ENCODE results near the gene CCNQ.

Gene CCNQ

DNA sequence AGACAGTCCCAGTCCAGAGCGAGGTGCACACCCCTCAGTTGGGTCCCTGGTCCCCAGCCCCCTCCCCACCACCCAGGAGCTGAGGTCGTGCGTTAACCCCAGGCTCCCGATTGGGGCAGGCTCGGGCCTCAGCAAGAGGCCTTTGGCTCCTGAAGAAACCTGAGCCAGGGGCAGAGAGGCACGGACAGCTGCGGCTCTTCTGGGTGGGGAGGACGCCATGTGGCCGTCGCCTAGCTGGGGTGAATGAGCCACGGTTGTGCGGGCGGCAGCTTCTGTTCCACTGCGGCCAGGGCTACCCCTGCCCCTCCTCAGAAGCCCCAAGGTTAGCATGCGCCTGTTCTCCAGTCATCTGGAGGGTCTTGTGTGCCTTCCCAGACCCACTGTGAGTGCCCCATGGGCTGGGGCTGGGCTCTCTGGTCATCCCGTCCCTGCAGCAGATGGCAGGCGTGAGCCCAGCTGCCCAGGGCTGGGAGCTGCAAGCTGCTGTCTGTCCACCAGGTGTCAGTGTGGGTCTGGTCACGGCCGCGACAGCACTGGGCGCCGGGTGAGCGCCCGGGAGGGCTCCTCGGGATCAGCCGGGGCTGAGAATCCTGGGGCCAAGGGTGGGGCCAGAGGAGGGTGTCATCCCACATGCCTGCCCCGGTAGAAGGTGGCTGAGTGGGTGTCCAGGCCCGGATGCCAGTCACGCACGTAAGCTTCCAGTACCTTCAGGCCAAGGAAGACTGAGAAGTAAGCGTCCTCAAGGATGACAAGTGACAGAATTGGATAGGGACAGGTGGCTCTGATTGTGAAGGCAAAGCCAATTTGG is 59.6 kb downstream of the CCNQ start:
- Histone ChIP-seq H3K36me3 (ENCODE audit: control insufficient read depth, low read length) (no peaks in the 10 kb centered on the region), H3K79me2 (ENCODE audit: control insufficient read depth, low read length) (no peaks in the 10 kb centered on the region), H3K27ac (ENCODE audit: low read depth, low read length) (no peak overlapping the region), H4K20me1 (ENCODE audit: control insufficient read depth, insufficient read depth, low read depth, low read length) (no peaks in the 10 kb centered on the region), H3K9me2 (replicated peaks; ENCODE audit: control insufficient read depth, low read length) (no peaks in the 10 kb centered on the region), H3F3A (ENCODE audit: control insufficient read depth, insufficient read depth) (no peaks in the 10 kb centered on the region), H3K4me3 (ENCODE audit: low read length) (no peak overlapping the region), H3K4me2 (ENCODE audit: low read length) (no peak overlapping the region), H3K4me1 (ENCODE audit: control insufficient read depth, low read length) (no peaks in the 10 kb centered on the region), H3K27me3 (ENCODE audit: control insufficient read depth, low read length) (no peaks in the 10 kb centered on the region), H3K9me3 (ENCODE audit: control insufficient read depth, insufficient read depth, low read length) (no peaks in the 10 kb centered on the region)
- TF ChIP-seq EZH2phosphoT487 (IDR thresholded peaks at IDR 0.05; ENCODE audit: borderline replicate concordance, low read length) = no peak
- TF ChIP-seq, protein P1, sequence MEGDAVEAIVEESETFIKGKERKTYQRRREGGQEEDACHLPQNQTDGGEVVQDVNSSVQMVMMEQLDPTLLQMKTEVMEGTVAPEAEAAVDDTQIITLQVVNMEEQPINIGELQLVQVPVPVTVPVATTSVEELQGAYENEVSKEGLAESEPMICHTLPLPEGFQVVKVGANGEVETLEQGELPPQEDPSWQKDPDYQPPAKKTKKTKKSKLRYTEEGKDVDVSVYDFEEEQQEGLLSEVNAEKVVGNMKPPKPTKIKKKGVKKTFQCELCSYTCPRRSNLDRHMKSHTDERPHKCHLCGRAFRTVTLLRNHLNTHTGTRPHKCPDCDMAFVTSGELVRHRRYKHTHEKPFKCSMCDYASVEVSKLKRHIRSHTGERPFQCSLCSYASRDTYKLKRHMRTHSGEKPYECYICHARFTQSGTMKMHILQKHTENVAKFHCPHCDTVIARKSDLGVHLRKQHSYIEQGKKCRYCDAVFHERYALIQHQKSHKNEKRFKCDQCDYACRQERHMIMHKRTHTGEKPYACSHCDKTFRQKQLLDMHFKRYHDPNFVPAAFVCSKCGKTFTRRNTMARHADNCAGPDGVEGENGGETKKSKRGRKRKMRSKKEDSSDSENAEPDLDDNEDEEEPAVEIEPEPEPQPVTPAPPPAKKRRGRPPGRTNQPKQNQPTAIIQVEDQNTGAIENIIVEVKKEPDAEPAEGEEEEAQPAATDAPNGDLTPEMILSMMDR (IDR thresholded peaks at IDR 0.05; ENCODE audit: low read depth, low read length, poor library complexity, severe bottlenecking) = peak; percentile 81

DNA sequence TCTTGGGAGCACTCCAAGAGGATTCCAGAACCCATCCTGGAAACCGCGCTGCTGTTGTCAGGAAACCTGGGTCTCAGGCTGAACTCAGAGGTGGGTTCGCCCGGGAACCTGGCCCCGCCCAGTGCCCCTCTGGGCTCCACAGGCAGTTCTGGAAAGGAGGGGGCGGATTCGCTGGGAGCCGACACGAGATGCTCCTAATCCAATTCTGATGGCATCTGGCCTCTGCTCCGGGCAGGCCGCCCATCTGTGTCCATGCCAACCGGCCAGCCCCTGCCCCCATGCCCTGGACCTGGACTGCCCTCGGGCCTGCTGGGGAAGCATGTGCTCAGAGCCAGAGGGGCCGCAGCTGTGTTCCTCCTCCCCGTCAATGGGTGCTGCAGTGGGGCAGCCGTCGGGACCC is 60.5 kb downstream of the CCNQ start:
- Histone ChIP-seq H3K4me2 (ENCODE audit: low read length) (no peak overlapping the region), H3K79me2 (ENCODE audit: control insufficient read depth, low read length) (no peaks in the 10 kb centered on the region), H3F3A (ENCODE audit: control insufficient read depth, insufficient read depth) (no peaks in the 10 kb centered on the region), H3K4me3 (ENCODE audit: low read length) (no peak overlapping the region), H3K9me2 (replicated peaks; ENCODE audit: control insufficient read depth, low read length) (no peaks in the 10 kb centered on the region), H3K4me1 (ENCODE audit: control insufficient read depth, low read length) (no peaks in the 10 kb centered on the region), H3K9me3 (ENCODE audit: control insufficient read depth, insufficient read depth, low read length) (no peaks in the 10 kb centered on the region), H4K20me1 (ENCODE audit: control insufficient read depth, insufficient read depth, low read depth, low read length) (no peaks in the 10 kb centered on the region), H3K36me3 (ENCODE audit: control insufficient read depth, low read length) (no peaks in the 10 kb centered on the region), H3K27me3 (ENCODE audit: control insufficient read depth, low read length) (no peaks in the 10 kb centered on the region), H3K27ac (ENCODE audit: low read depth, low read length) (no peak overlapping the region)
- TF ChIP-seq EZH2phosphoT487 (IDR thresholded peaks at IDR 0.05; ENCODE audit: borderline replicate concordance, low read length) = no peak
- TF ChIP-seq, protein P1 (IDR thresholded peaks at IDR 0.05; ENCODE audit: low read depth, low read length, poor library complexity, severe bottlenecking) = no peak

Measured in DOHH2 (cell line).